GM12878 (cell line): Measurements from ENCODE around the gene TMEM9B. TPM values are rescaled to one million over a fixed set of nuclear protein-coding genes. Genes with fewer than 3 reads are reported as not detected.

Experiments used
- ATAC-seq: fragments of 200-7000 bp; cut with Tn5 transposase; 3 replicates; pipeline ENCODE4 v1.9.1; 2020; ENCODE audit warnings: mild to moderate bottlenecking, moderate library complexity
- BruUV-seq: library from RNA; stranded (reverse); fragments of 400-500 nt; replicated peaks from 2 replicates; lab custom pipeline; 2021; lab: Mats Ljungman, UMichigan
- CTCF ChIA-PET: fragments of 300-600 bp; sonication (Branson Sonifier 250); formaldehyde crosslinking; extraction: SDS; loops from one replicate; lab custom pipeline; 2021; ENCODE audit warnings: inconsistent platforms; lab: Yijun Ruan, JAX
- POLR2A ChIA-PET: fragments of 350-600 bp; formaldehyde crosslinking; extraction: SDS; loops from one replicate; lab custom pipeline; 2021; ENCODE audit warnings: inconsistent platforms; lab: Charles Lee
- RAD21 ChIA-PET: fragments of 300-600 bp; sonication (Branson Sonifier 250); formaldehyde crosslinking; loops from one replicate; lab custom pipeline; 2023; ENCODE audit warnings: antibody characterized with exemption; ENCODE audit not compliant: unreplicated experiment; lab: Charles Lee
- SMC1A ChIA-PET: fragments of 300-600 bp; sonication (Branson Sonifier 250); formaldehyde crosslinking; loops from one replicate; lab custom pipeline; 2023; ENCODE audit not compliant: unreplicated experiment, uncharacterized antibody; lab: Charles Lee
- DNase-seq: peaks from one replicate; pipeline ENCODE4 v3.0.0-alpha.2; 2011; ENCODE audit warnings: low read depth, low spot score
- FAIRE-seq: peaks from 3 replicates; lab custom pipeline; 2011; peaks lifted over from hg19 to GRCh38; lab: Jason Lieb, UNC
- H2AFZ ChIP-seq: 2 replicates; pipeline ENCODE4 v1.6.0; 2011; ENCODE audit warnings: low read depth, low read length, control low read depth; ENCODE audit not compliant: control insufficient read depth
- H3K27ac ChIP-seq: 2 replicates; pipeline ENCODE4 v1.5.1; 2011; ENCODE audit warnings: control low read depth; ENCODE audit not compliant: control insufficient read depth, insufficient read depth
- H3K27me3 ChIP-seq, 2 experiments: replicated peaks in 1 of 2; 2 replicates each; pipeline versions ENCODE4 v1.6.0 to v1.6.1; 2011; ENCODE audit warnings: low read length in 1 of 2; ENCODE audit not compliant: control insufficient read depth in 2 of 2, insufficient read depth in 2 of 2
- H3K36me3 ChIP-seq, 2 experiments: 2 replicates each; pipeline ENCODE4 v1.5.1; 2011; ENCODE audit warnings: low read length in 1 of 2; ENCODE audit not compliant: control insufficient read depth in 2 of 2, insufficient read depth in 2 of 2
- H3K4me1 ChIP-seq: 2 replicates; pipeline ENCODE4 v1.6.1; 2011; ENCODE audit warnings: mild to moderate bottlenecking, low read length, moderate library complexity, mixed read lengths; ENCODE audit not compliant: control insufficient read depth, insufficient read depth
- H3K4me2 ChIP-seq: 2 replicates; pipeline ENCODE4 v1.6.0; 2011; ENCODE audit warnings: control low read depth; ENCODE audit not compliant: control insufficient read depth, insufficient read depth
- H3K4me3 ChIP-seq: fragments of 200-600 bp; sonication (generic); 2 replicates; pipeline ENCODE4 v1.5.1; 2016
- H3K79me2 ChIP-seq: 2 replicates; pipeline ENCODE4 v1.6.0; 2011; ENCODE audit warnings: low read length; ENCODE audit not compliant: control insufficient read depth, insufficient read depth
- H3K9ac ChIP-seq: 2 replicates; pipeline ENCODE4 v1.8.0; 2011; ENCODE audit warnings: low read length, control low read depth, mixed read lengths; ENCODE audit not compliant: control insufficient read depth, insufficient read depth
- H3K9me3 ChIP-seq: replicated peaks from 3 replicates; pipeline ENCODE4 v1.5.1; 2011; ENCODE audit warnings: mild to moderate bottlenecking, low read length; ENCODE audit not compliant: control insufficient read depth, insufficient read depth
- H4K20me1 ChIP-seq: 2 replicates; pipeline ENCODE4 v1.6.0; 2011; ENCODE audit not compliant: control insufficient read depth, insufficient read depth
- CTCF ChIP-seq, 3 experiments: IDR thresholded peaks in 2 of 3; conservative IDR thresholded peaks in 1 of 3; 2 replicates each; pipeline ENCODE4 v1.5.1; 2011; ENCODE audit warnings: low read depth in 3 of 3, low read length in 3 of 3, mild to moderate bottlenecking in 3 of 3, control low read depth in 2 of 3, moderate library complexity in 2 of 3, inconsistent platforms in 1 of 3, mixed read lengths in 1 of 3; ENCODE audit not compliant: control insufficient read depth in 2 of 3, insufficient read depth in 1 of 3; ENCODE audit errors: extremely low read depth in 1 of 3
- EZH2 ChIP-seq: IDR thresholded peaks from 2 replicates; pipeline ENCODE4 v1.6.1; 2012; ENCODE audit warnings: low read depth, mild to moderate bottlenecking, control low read depth, inconsistent platforms, low read length, borderline replicate concordance; ENCODE audit not compliant: control insufficient read depth
- IRF4 ChIP-seq: IDR thresholded peaks from 2 replicates; pipeline ENCODE4 v1.6.1; 2011; ENCODE audit warnings: low read depth, low read length
- MYC ChIP-seq: IDR thresholded peaks from 2 replicates; pipeline ENCODE4 v1.6.1; 2011; ENCODE audit warnings: mild to moderate bottlenecking, low read length, moderate library complexity, inconsistent platforms; ENCODE audit not compliant: insufficient read depth, insufficient replicate concordance, insufficient read length, severe bottlenecking
- POU2F2 ChIP-seq: IDR thresholded peaks from 3 replicates; pipeline ENCODE4 v1.6.1; 2011; ENCODE audit warnings: low read depth, mild to moderate bottlenecking, low read length, borderline replicate concordance
- RAD21 ChIP-seq: IDR thresholded peaks from 2 replicates; pipeline ENCODE4 v1.6.1; 2011; ENCODE audit warnings: mild to moderate bottlenecking, low read depth, low read length, moderate library complexity; ENCODE audit not compliant: insufficient read depth
- RUNX3 ChIP-seq: IDR thresholded peaks from 2 replicates; pipeline ENCODE4 v1.6.1; 2012; ENCODE audit warnings: low read length, inconsistent platforms
- SKIL ChIP-seq: fragments of 450-650 bp; IDR thresholded peaks from 2 replicates; pipeline ENCODE4 v1.6.1; 2017; ENCODE audit warnings: mild to moderate bottlenecking, low read depth, inconsistent platforms; ENCODE audit not compliant: poor library complexity, severe bottlenecking
- SMC3 ChIP-seq: IDR thresholded peaks from 2 replicates; pipeline ENCODE4 v1.6.1; 2011; ENCODE audit warnings: low read length, improper control_type of control experiment, borderline replicate concordance
- WGBS: methylation state at CpG from one replicate; pipeline ENCODE4 v1.1.6; 2016; ENCODE audit warnings: low lambda C conversion rate; ENCODE audit not compliant: insufficient replicate concordance, insufficient coverage; ENCODE audit errors: missing lambda C conversion rate; 5-methylcytosine and 5-hydroxymethylcytosine counted together
- in situ Hi-C: fragments of 300-500 bp; cut with MboI; formaldehyde crosslinking; loops from 9 replicates; pipeline ENCODE4 v1.14.3; 2018; ENCODE audit warnings: mixed read lengths
- intact Hi-C: fragments of 100-400 bp; cut with micrococcal nuclease; formaldehyde crosslinking; loops from one replicate; pipeline ENCODE4 v1.14.2; 2022; ENCODE audit not compliant: unreplicated experiment
- polyA plus RNA-seq, 11 experiments: library from polyadenylated mRNA; depleted of rRNA in 4 of 11; unstranded in 6 of 11; stranded (reverse) in 5 of 11; fragments of >200 nt; fragmentation: Nextera tagmentation in 4 of 11; fragmentation: Illumina TruSeq in 1 of 11; extraction: Ambion mirVana in 4 of 11; extraction: Trizol in 1 of 11; gene quantifications; 1 replicate in 1 of 11; 2 replicates in 10 of 11; pipeline versions ENCODE4 v1.2.1 to v1.2.3, GENCODE V29; 2011 to 2016; ENCODE audit warnings: inconsistent platforms in 2 of 11, missing spikeins in 2 of 11, low read depth in 1 of 11
- total RNA-seq, 4 experiments: library from RNA; depleted of rRNA in 3 of 4; stranded (reverse); fragments of >200 nt in 3 of 4; fragmentation: Illumina TruSeq in 1 of 4; extraction: Trizol in 1 of 4; gene quantifications; 2 replicates each; pipeline versions ENCODE4 v1.2.1 to v1.2.3, GENCODE V29; 2013 to 2021

Gene TMEM9B
- total and polyA plus RNA-seq, 10 of the 15 experiments (the other 5 are each of a cell fraction or from before 2014, with no cell fraction given) = 11.5 to 54.0 (median 30.0) TPM

- no peak overlapping the region for H2AFZ ChIP-seq
- FAIRE-seq (peak; percentile 89), DNase-seq (peak; percentile 65), ATAC-seq (peak; percentile 57)
- 26% methylated on average over 2 of the region's 2 CpGs for WGBS
- no peak overlapping the region for H3K9ac ChIP-seq
- ChIA-PET SMC1A (interaction anchor here (0.7 to 3.5 kb wide), 45 partner anchors 9 to 546 kb away, joined by 3 to 77 read pairs (median 5); no protein-coding TSS in a partner anchor), RAD21 (interaction anchor here (0.6 to 3.7 kb wide), 28 partner anchors 17 to 730 kb away, joined by 3 to 97 read pairs (median 4); partner anchors contain the start of genes AKIP1, ASCL3, RPL27A and TRIM66), POLR2A (interaction anchor here (0.5 to 1.4 kb wide), 10 partner anchors 9 to 414 kb away, joined by 3 to 7 read pairs (median 4); partner anchors contain the start of gene AKIP1), CTCF (interaction anchor here (0.6 to 7.8 kb wide), 53 partner anchors 10 to 767 kb away, joined by 3 to 196 read pairs (median 4); partner anchors contain the start of genes AKIP1, ASCL3, RPL27A and STK33)
- peaks cover 5% of the 10 kb centered on the region; the same call in 1 of the 2 replicates for H3K4me1 ChIP-seq
- H3K9me3 ChIP-seq = no peaks in the 10 kb centered on the region
- no TSS peak for BruUV-seq
- H3K4me2 ChIP-seq = 0 out of 2 replicates have a peak overlapping the region, but pooled peaks have one; percentile 1
- TF ChIP-seq RUNX3 (peak; percentile 56), IRF4 (peak; percentile 49; the same call in 1 of the 2 replicates), MYC (no peak), SMC3 (peak; percentile 64; the same call in 1 of the 2 replicates), SKIL (peak; percentile 36), CTCF (IDR thresholded peaks at IDR 0.05 in 2 of 3, conservative IDR thresholded peaks at IDR 0.05 in 1 of 3; ENCODE audit: control insufficient read depth in 2 of 3, extremely low read depth in 1 of 3, insufficient read depth in 1 of 3, low read depth in 3 of 3, low read length in 3 of 3) (peak; percentile 61 to 86 (median 72); a peak in 5 of 6 replicates), EZH2 (no peak), RAD21 (peak; percentile 83), POU2F2 (0 out of 3 replicates have a peak, but pooled peaks have one; percentile 40)
- H3K79me2 ChIP-seq = peaks cover 36% of the 10 kb centered on the region
- H4K20me1 ChIP-seq = no peaks in the 10 kb centered on the region
- H3K36me3 ChIP-seq = peaks cover under 1 to 2% of the 10 kb centered on the region in 2 experiments; a peak in 1 of 4 replicates
- no peaks in the 10 kb centered on the region for H3K27me3 ChIP-seq
- H3K27ac ChIP-seq = no peak overlapping the region
- intact Hi-C loops (loop anchor here (1.0 to 10.0 kb wide), 5 partner anchors 45 to 735 kb away; a partner anchor contains a TSS), in situ Hi-C loops (loop anchor here (5.0 kb wide), 1 partner anchor 277 kb away; the partner anchor contains the start of genes RPL27A and TRIM66)
- H3K4me3 ChIP-seq = no peak overlapping the region
Observed at GRCh38 chr11:8959546-8960166, 4.6 kb downstream of the TMEM9B start.
